ENCODE results near the gene DCLK2. TPM values are rescaled to one million over a fixed set of nuclear protein-coding genes. Genes with fewer than 3 reads are reported as not detected.

Gene DCLK2
- total RNA-seq, 1 donor: 13.0 TPM

DNA sequence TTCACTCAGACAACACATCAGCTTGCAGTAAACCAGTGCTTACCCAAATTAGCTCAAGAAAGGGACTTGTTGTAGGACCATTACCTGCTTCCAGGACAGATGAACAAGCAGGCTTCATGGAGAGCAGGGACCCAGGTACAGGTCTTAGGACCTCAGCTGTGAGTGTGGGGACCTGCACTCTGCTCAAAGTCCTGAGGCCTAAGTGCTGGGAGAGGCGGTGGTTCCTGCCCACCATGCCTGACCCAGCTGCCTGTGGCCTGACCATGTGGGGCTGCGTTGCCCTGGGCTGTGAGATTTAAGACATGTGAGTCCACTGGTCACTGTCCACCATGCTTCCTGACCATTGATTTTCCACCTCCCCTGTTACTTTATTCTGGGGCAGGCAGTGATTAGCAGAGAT lies 140.2 kb downstream of the DCLK2 start:
- no peak overlapping the region for H3K4me3 ChIP-seq (ENCODE audit: low read depth, low read length)
- no peak for TF ChIP-seq CTCF (IDR thresholded peaks at IDR 0.05; ENCODE audit: insufficient read depth, low read depth, low read length)
- no peak for DNase-seq (ENCODE audit: low read depth)

GRCh38 chr4:150219841-150220240 lies 141.6 kb downstream of the DCLK2 start:
- H3K4me3 ChIP-seq (ENCODE audit: low read depth, low read length): no peak overlapping the region
- no peak for DNase-seq (ENCODE audit: low read depth)
- TF ChIP-seq CTCF (IDR thresholded peaks at IDR 0.05; ENCODE audit: insufficient read depth, low read depth, low read length): no peak

DNA sequence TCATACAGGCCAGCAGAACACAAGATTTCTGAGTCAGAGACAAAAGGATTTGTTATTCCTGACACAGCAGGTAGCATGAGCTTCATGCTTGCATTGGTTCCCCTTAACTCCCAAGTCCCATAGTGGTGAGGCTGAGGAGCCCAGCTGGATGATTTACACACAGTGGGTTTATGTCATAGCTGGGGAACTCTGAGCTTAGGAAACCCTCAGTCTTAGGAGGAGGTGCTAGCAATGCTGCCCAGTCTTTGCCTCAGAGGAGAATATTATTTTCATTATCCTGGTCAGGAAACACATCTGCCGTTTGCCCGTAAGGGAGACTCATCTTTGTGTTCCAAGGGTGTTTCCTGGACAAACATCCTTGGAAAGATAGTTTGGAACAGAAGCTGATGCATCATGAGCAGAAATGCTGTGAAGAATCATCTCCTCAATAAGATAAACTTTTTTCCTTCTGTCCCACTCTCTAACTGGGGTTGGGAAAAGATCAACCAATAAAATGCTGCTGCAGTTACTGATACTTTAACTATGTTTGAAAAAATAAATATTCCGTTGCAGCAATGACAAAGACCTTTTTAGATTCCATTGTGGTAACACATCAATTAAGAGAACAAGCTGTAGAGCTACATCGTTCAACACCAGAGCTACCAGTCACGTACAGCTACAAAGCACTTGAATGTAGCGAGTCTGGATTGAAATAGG lies 146.8 kb downstream of the DCLK2 start:
- peak overlapping the region; percentile 0 for H3K4me3 ChIP-seq (ENCODE audit: low read depth, low read length)
- TF ChIP-seq CTCF (IDR thresholded peaks at IDR 0.05; ENCODE audit: insufficient read depth, low read depth, low read length): no peak
- DNase-seq (ENCODE audit: low read depth): peak; percentile 92

DNA sequence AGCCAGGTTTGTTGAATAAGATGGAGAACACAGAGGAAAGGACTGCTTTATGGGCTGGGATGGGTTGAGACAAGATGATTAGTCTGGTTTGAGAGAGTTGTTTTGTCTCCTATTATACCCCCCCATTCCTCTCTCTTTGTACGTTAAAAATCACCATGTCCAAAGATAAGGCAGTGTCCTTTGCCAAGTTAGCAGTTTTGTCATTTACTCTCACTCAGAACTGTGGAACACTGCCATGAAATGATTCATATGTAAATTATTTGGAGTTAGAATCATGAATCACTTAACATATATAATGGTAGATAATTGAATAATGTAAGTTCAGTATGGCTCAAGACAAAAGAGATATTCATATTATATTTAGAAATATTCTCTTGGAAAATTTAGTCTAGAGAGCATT lies 151.3 kb downstream of the DCLK2 start:
- TF ChIP-seq CTCF (IDR thresholded peaks at IDR 0.05; ENCODE audit: insufficient read depth, low read depth, low read length): no peak
- H3K4me3 ChIP-seq (ENCODE audit: low read depth, low read length): no peak overlapping the region
- DNase-seq (ENCODE audit: low read depth): peak; percentile 64

GRCh38 chr4:150230561-150230960 lies 152.3 kb downstream of the DCLK2 start:
- DNase-seq (ENCODE audit: low read depth): no peak
- H3K4me3 ChIP-seq (ENCODE audit: low read depth, low read length): no peak overlapping the region
- TF ChIP-seq CTCF (IDR thresholded peaks at IDR 0.05; ENCODE audit: insufficient read depth, low read depth, low read length): no peak

DNA sequence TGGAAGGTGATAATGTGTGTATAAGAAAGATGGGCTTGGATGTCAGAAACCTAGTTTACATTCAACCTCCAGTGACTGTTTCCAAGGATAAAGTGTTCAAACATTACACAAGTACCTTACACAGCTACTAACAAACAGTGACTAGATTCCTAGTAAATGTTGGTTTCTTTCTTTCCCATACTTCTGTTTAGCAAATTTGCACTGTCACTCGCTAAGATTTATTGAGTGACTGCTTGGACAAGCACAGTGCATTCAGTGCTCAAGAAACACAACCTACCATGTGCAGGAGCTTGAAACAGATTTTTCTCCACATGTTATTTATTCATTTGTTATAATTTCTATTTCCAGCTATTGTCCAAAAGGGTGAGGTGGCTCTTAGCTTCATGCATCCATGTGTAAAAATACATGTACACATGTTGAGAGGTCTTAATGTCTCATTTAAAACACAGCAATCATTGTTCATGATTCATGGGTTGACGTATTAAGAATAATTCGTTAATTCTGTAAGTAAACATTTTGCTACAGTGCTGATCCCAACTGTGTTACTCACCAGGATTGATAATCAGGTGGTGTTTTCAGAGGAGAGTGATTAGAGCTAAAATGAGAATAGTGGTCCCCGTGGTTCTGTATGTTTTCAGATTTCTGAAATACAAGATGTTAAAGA lies 153.0 kb downstream of the DCLK2 start:
- no peak for TF ChIP-seq CTCF (IDR thresholded peaks at IDR 0.05; ENCODE audit: insufficient read depth, low read depth, low read length)
- no peak overlapping the region for H3K4me3 ChIP-seq (ENCODE audit: low read depth, low read length)
- no peak for DNase-seq (ENCODE audit: low read depth)

All from fibroblast of villous mesenchyme (primary cell).